HepG2 (cell line): ENCODE results near the gene PLXNC1. TPM values are rescaled to one million over a fixed set of nuclear protein-coding genes. Genes with fewer than 3 reads are reported as not detected.

ENCODE experiments used
- ATAC-seq: fragments of 200-7000 bp; cut with Tn5 transposase; 3 replicates; pipeline ENCODE4 v1.9.1; 2020; ENCODE audit warnings: mild to moderate bottlenecking, moderate library complexity
- BruUV-seq: library from RNA; stranded (reverse); fragments of 400-500 nt; replicated peaks from 2 replicates; lab custom pipeline; 2021; lab: Mats Ljungman, UMichigan
- CTCF ChIA-PET: fragments of 300-600 bp; formaldehyde crosslinking; extraction: SDS; loops from one replicate; lab custom pipeline; 2021; ENCODE audit warnings: low total read pairs, inconsistent platforms, low intra/inter-chr PET ratio; lab: Yijun Ruan, JAX
- POLR2A ChIA-PET: fragments of 350-600 bp; sonication (Branson Sonifier 250); formaldehyde crosslinking; loops from one replicate; lab custom pipeline; 2020; ENCODE audit warnings: antibody characterized with exemption, inconsistent platforms; lab: Yijun Ruan, JAX
- DNase-seq: peaks from one replicate; pipeline ENCODE4 v3.0.0-alpha.2; 2015; ENCODE audit warnings: low spot score
- FAIRE-seq: peaks from 3 replicates; lab custom pipeline; 2011; peaks lifted over from hg19 to GRCh38; lab: Jason Lieb, UNC
- H2AFZ ChIP-seq: one replicate; pipeline ENCODE4 v1.6.1; 2011; ENCODE audit warnings: low read length, inconsistent platforms
- H3K27ac ChIP-seq: fragments of 300-600 bp; 3 replicates; pipeline ENCODE4 v1.8.0; 2011; ENCODE audit warnings: mixed run types, mild to moderate bottlenecking, mixed read lengths, low read length, inconsistent platforms; ENCODE audit not compliant: insufficient read depth; ENCODE audit errors: extremely low read length
- H3K27me3 ChIP-seq, 2 experiments: fragments of 200-600 bp in 1 of 2; 2 replicates in 1 of 2; 3 replicates in 1 of 2; pipeline versions ENCODE4 v1.6.0 to v1.8.0; 2011; ENCODE audit warnings: low read length in 2 of 2, mild to moderate bottlenecking in 2 of 2, moderate library complexity in 2 of 2, inconsistent platforms in 1 of 2; ENCODE audit not compliant: insufficient read depth in 2 of 2, control insufficient read depth in 1 of 2
- H3K36me3 ChIP-seq, 2 experiments: fragments of 200-600 bp in 1 of 2; replicated peaks in 1 of 2; 2 replicates in 1 of 2; 3 replicates in 1 of 2; pipeline versions ENCODE4 v1.5.1 to v1.8.0; 2011; ENCODE audit warnings: low read length in 2 of 2, inconsistent platforms in 1 of 2; ENCODE audit not compliant: insufficient read depth in 2 of 2, control insufficient read depth in 1 of 2
- H3K4me1 ChIP-seq: 2 replicates; pipeline ENCODE4 v1.5.1; 2012; ENCODE audit warnings: low read length, inconsistent platforms; ENCODE audit not compliant: insufficient read depth
- H3K4me2 ChIP-seq: 2 replicates; pipeline ENCODE4 v1.6.0; 2011; ENCODE audit warnings: low read depth, low read length, inconsistent platforms
- H3K4me3 ChIP-seq, 3 experiments: fragments of 200-600 bp in 1 of 3; sonication (generic), shearing (Covaris generic) in 1 of 3; replicated peaks in 1 of 3; 2 replicates each; pipeline ENCODE4 v1.5.1; 2011 to 2016; ENCODE audit warnings: low read length in 3 of 3, inconsistent platforms in 2 of 3, low read depth in 2 of 3, mild to moderate bottlenecking in 2 of 3, control low read depth in 1 of 3, mixed read lengths in 1 of 3; ENCODE audit not compliant: insufficient read depth in 1 of 3
- H3K79me2 ChIP-seq: one replicate; pipeline ENCODE4 v1.6.1; 2011; ENCODE audit warnings: low read length, inconsistent platforms; ENCODE audit not compliant: insufficient read depth
- H3K9ac ChIP-seq: 2 replicates; pipeline ENCODE4 v1.6.0; 2011; ENCODE audit warnings: mild to moderate bottlenecking, low read depth, low read length, inconsistent platforms; ENCODE audit not compliant: insufficient read depth
- H3K9me3 ChIP-seq: 2 replicates; pipeline ENCODE4 v1.5.1; 2012; ENCODE audit warnings: mild to moderate bottlenecking, low read length
- H4K20me1 ChIP-seq: 2 replicates; pipeline ENCODE4 v1.6.0; 2011; ENCODE audit warnings: inconsistent platforms, mild to moderate bottlenecking, low read length, moderate library complexity; ENCODE audit not compliant: insufficient read depth
- CSRNP1 ChIP-seq: sonication (generic); formaldehyde crosslinking; IDR thresholded peaks from 2 replicates; pipeline ENCODE4 v1.8.1; 2023; ENCODE audit warnings: mild to moderate bottlenecking, missing genetic modification reagents
- HDAC1 ChIP-seq: sonication (generic); formaldehyde crosslinking; IDR thresholded peaks from 2 replicates; pipeline ENCODE4 v1.5.1; 2020; ENCODE audit warnings: mild to moderate bottlenecking, missing genetic modification reagents
- HMG20B ChIP-seq: conservative IDR thresholded peaks from 2 replicates; pipeline ENCODE4 v1.6.1; 2016; ENCODE audit warnings: missing genetic modification reagents, missing compliant biosample characterization
- HOXA7 ChIP-seq: sonication (generic); formaldehyde crosslinking; IDR thresholded peaks from 2 replicates; pipeline ENCODE4 v1.8.1; 2022; ENCODE audit warnings: mild to moderate bottlenecking, missing genetic modification reagents, moderate library complexity
- JUNB ChIP-seq: sonication (generic); formaldehyde crosslinking; IDR thresholded peaks from 2 replicates; pipeline ENCODE4 v1.8.0; 2022; ENCODE audit warnings: missing genetic modification reagents, mild to moderate bottlenecking, borderline replicate concordance
- MIXL1 ChIP-seq: IDR thresholded peaks from 2 replicates; pipeline ENCODE4 v1.6.1; 2016
- MTF2 ChIP-seq: sonication (generic); formaldehyde crosslinking; IDR thresholded peaks from 2 replicates; pipeline ENCODE4 v1.5.0; 2020; ENCODE audit warnings: missing genetic modification reagents, borderline replicate concordance
- NFYB ChIP-seq: sonication (generic); formaldehyde crosslinking; IDR thresholded peaks from 2 replicates; pipeline ENCODE4 v1.4.0; 2020; ENCODE audit warnings: missing genetic modification reagents
- PLSCR1 ChIP-seq: sonication (generic); formaldehyde crosslinking; IDR thresholded peaks from 2 replicates; pipeline ENCODE4 v1.5.0; 2020; ENCODE audit warnings: missing genetic modification reagents, mild to moderate bottlenecking, borderline replicate concordance
- REPIN1 ChIP-seq: sonication (generic); formaldehyde crosslinking; IDR thresholded peaks from 2 replicates; pipeline ENCODE4 v1.8.0; 2022; ENCODE audit warnings: missing genetic modification reagents, low read depth, mild to moderate bottlenecking, borderline replicate concordance
- SOX6 ChIP-seq, 2 experiments: fragments of 450-650 bp in 1 of 2; sonication (generic) in 1 of 2; formaldehyde crosslinking in 1 of 2; IDR thresholded peaks; 2 replicates each; pipeline versions ENCODE4 v1.4.0 to v1.6.1; 2017 to 2020; ENCODE audit warnings: antibody characterized with exemption in 1 of 2, mild to moderate bottlenecking in 1 of 2, missing genetic modification reagents in 1 of 2
- ZHX2 ChIP-seq, 2 experiments: sonication (generic) in 1 of 2; formaldehyde crosslinking in 1 of 2; IDR thresholded peaks; 2 replicates each; pipeline versions ENCODE4 v1.6.1 to v1.9.0; 2014 to 2022; ENCODE audit warnings: antibody characterized with exemption in 1 of 2, borderline replicate concordance in 1 of 2, inconsistent platforms in 1 of 2, low read depth in 1 of 2, missing genetic modification reagents in 1 of 2
- ZNF136 ChIP-seq: sonication (generic); formaldehyde crosslinking; IDR thresholded peaks from 2 replicates; pipeline ENCODE4 v1.8.1; 2022; ENCODE audit warnings: low read depth, mild to moderate bottlenecking, moderate library complexity, missing genetic modification reagents
- ZNF292 ChIP-seq: sonication (generic); formaldehyde crosslinking; IDR thresholded peaks from 2 replicates; pipeline ENCODE4 v1.8.1; 2022; ENCODE audit warnings: mild to moderate bottlenecking, low read depth, missing genetic modification reagents, borderline replicate concordance
- ZNF446 ChIP-seq: sonication (generic); formaldehyde crosslinking; IDR thresholded peaks from 2 replicates; pipeline ENCODE4 v1.5.0; 2020; ENCODE audit warnings: mild to moderate bottlenecking, missing genetic modification reagents
- WGBS: methylation state at CpG from one replicate; pipeline ENCODE4 v1.1.6; 2017; ENCODE audit warnings: low lambda C conversion rate; 5-methylcytosine and 5-hydroxymethylcytosine counted together
- in situ Hi-C: cut with HindIII; loops from 2 replicates; pipeline ENCODE4 v1.10.0; 2017; ENCODE audit warnings: low pct_unique_long_range_greater_than_20kb; ENCODE audit not compliant: extremely low pct_ligation_motif_present
- intact Hi-C: fragments of 100-400 bp; cut with micrococcal nuclease; formaldehyde crosslinking; loops from one replicate; pipeline ENCODE4 v1.10.0; 2022; ENCODE audit not compliant: unreplicated experiment
- polyA plus RNA-seq, 8 experiments: library from polyadenylated mRNA; depleted of rRNA in 3 of 8; stranded (reverse) in 7 of 8; unstranded in 1 of 8; fragments of >200 nt; fragmentation: Illumina TruSeq in 4 of 8; extraction: Trizol in 4 of 8; gene quantifications; 2 replicates each; pipeline versions ENCODE4 v1.2.1 to v1.2.3, GENCODE V29; 2011 to 2016; ENCODE audit warnings: low read depth in 4 of 8, missing spikeins in 1 of 8, mixed read lengths in 1 of 8; ENCODE audit not compliant: insufficient read depth in 1 of 8
- total RNA-seq, 5 experiments: library from RNA; depleted of rRNA; stranded (reverse); fragments of >200 nt; fragmentation: Illumina TruSeq; extraction: Trizol; gene quantifications; 2 replicates each; pipeline ENCODE4 v1.2.3, GENCODE V29; 2016; ENCODE audit warnings: low read depth in 1 of 5

PLXNC1 gene
- total and polyA plus RNA-seq, 2 of the 13 experiments (the other 11 are each of a cell fraction or from before 2014, with no cell fraction given), result 6.6 to 11.2 TPM

- under 1% methylated on average over 8 of the region's 8 CpGs for WGBS
- H3K36me3 ChIP-seq, result no peaks in the 10 kb centered on the region; a peak in 1 of 5 replicates
- H3K27ac ChIP-seq, result peak overlapping the region; percentile 72
- H3K27me3 ChIP-seq, result peaks cover 0 to 12% of the 10 kb centered on the region in 2 experiments; a peak in 2 of 5 replicates
- H3K4me1 ChIP-seq, result peaks cover 37% of the 10 kb centered on the region
- no peaks in the 10 kb centered on the region for H3K9me3 ChIP-seq
- intact Hi-C loops (loop anchor here (1.0 to 5.0 kb wide), 3 partner anchors 32 to 236 kb away; no protein-coding TSS in a partner anchor), in situ Hi-C loops (no loop called here)
- peaks cover 43% of the 10 kb centered on the region for H3K79me2 ChIP-seq
- ATAC-seq, result peak; percentile 55
- no peaks in the 10 kb centered on the region for H4K20me1 ChIP-seq
- DNase-seq, result peak; percentile 81
- CTCF ChIA-PET, result interaction anchor here (1.2 kb wide), 1 partner anchor 31 kb away, joined by 3 read pairs; no protein-coding TSS in a partner anchor
- peak overlapping the region; percentile 83 for H3K4me2 ChIP-seq
- H2AFZ ChIP-seq, result no peak overlapping the region
- BruUV-seq, result no TSS peak
- POLR2A ChIA-PET, result interaction anchor here (0.7 to 4.7 kb wide), 11 partner anchors 13 to 153 kb away, joined by 3 to 45 read pairs (median 6); no protein-coding TSS in a partner anchor
- H3K4me3 ChIP-seq, result peak overlapping the region; percentile 64 to 90 (median 76)
- FAIRE-seq, result peak; percentile 99
- peak overlapping the region; percentile 72 for H3K9ac ChIP-seq
- TF ChIP-seq HDAC1 (CRISPR knock-in tag), result peak; percentile 68
- no peak for TF ChIP-seq SOX6 (IDR thresholded peaks at IDR 0.05)
- TF ChIP-seq SOX6 (CRISPR knock-in tag; IDR thresholded peaks at IDR 0.05), result peak; percentile 55; the same call in 1 of the 2 replicates
- TF ChIP-seq NFYB, result no peak
- no peak for TF ChIP-seq PLSCR1
- no peak for TF ChIP-seq MTF2 (CRISPR knock-in tag)
- TF ChIP-seq JUNB, result no peak
- TF ChIP-seq ZNF292, result peak; percentile 58; the same call in 1 of the 2 replicates
- TF ChIP-seq ZHX2 (IDR thresholded peaks at IDR 0.05; ENCODE audit: low read depth), result no peak
- no peak for TF ChIP-seq ZHX2 (CRISPR knock-in tag; IDR thresholded peaks at IDR 0.05; ENCODE audit: borderline replicate concordance)
- TF ChIP-seq MIXL1 (CRISPR knock-in tag), result peak; percentile 86
- no peak for TF ChIP-seq HMG20B
- no peak for TF ChIP-seq ZNF446 (CRISPR knock-in tag)
- TF ChIP-seq REPIN1, result 0 out of 2 replicates have a peak, but pooled peaks have one; percentile 16
- no peak for TF ChIP-seq CSRNP1 (CRISPR knock-in tag)
- no peak for TF ChIP-seq HOXA7
- no peak for TF ChIP-seq ZNF136
Measured at GRCh38 chr12:94151582-94151981, 3.2 kb downstream of the PLXNC1 start.
